NOMO-1 (cell line): ENCODE data around the gene AVPR1B.
"Not testable (repeated sequence)": the region's sequence is repeated elsewhere in the genome, so short reads cannot be mapped to it uniquely, and the experiment has no call there.

Experiments
- DNase-seq, 2 experiments: peaks; one replicate each; lab custom pipeline; 2025; ENCODE audit not compliant: unreplicated experiment in 2 of 2; lab: John Stamatoyannopoulos, UW

The AVPR1B gene

GRCh38 chr1:206087091-206087490, 30.1 kb downstream of the AVPR1B start:
- no peak for DNase-seq

- DNase-seq, result no peak
These were observed 33.4 kb downstream of the AVPR1B start for GRCh38 chr1:206083750-206084149.

GRCh38 chr1:206082831-206083695, 34.1 kb downstream of the AVPR1B start:
- peak; percentile 70 to 91 for DNase-seq

DNA sequence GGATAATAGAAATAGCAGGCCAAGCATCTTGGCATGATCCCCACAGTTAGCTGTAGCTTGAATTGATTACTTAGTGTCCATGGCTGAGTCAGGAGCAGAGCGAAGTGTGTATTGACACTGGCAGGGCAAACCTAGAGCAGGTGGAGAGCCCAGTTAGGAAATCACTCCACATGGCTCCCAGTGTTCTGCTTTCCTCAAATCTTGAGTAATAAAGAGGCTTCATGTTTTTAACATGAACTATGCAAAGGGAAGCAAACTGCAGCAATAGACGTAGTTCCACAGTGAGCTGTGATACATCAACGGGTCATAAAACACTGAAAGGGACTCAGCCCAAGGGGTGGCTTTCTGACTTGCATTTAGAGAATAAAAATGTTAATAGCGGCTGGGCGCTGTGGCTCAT, 35.3 kb downstream of the AVPR1B start:
- DNase-seq, result peak in 1 of 2 experiments; percentile 77

GRCh38 chr1:206080026-206080820, 37.0 kb downstream of the AVPR1B start:
- DNase-seq, result no peak

GRCh38 chr1:206079135-206079534, 38.1 kb downstream of the AVPR1B start:
- DNase-seq, result peak; percentile 25 to 89

GRCh38 chr1:206075786-206076755, 41.1 kb downstream of the AVPR1B start:
- no peak for DNase-seq

DNA sequence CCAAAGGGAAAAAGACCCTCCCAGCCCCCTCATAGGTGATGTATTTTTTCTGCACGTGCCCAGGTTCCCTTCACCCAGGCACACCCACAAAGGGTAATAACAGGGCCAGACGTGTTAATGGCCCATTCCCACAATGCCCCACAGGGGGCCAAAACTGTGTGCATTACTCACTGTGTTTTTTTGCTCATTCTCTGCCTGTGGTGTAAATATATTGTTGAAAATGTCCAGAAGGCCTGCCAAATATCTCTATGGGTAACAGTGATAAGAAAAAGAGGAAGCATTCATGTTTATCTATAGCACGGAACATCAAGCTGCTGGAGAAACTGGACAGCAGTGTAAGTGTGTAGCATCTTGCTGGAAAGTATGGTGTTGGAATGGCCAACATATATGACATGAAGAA, 42.3 kb downstream of the AVPR1B start:
- peak; percentile 43 to 67 for DNase-seq

GRCh38 chr1:206070627-206071304, 46.4 kb downstream of the AVPR1B start:
- DNase-seq, result no peak

DNA sequence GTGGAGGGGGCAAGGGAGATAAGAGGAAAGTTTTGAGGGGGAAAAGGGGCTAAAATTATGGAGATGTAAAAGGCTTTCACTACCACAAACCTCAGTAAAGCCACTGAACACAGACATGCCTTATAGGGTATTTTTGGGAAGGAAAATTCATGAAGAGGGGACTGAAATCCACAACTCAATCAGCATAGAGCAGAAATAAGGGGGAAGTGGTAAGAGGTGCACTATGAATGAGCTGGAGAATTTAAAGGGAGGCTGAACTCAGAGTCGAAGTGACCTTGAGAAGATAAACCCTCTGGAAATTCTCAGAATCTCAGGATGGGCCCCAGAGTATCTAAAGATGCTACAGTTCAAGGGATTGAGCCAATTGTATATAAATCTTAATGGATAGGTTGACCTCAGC, 48.9 kb downstream of the AVPR1B start:
- DNase-seq, result peak; percentile 30 to 38

GRCh38 chr1:206067486-206068227, 49.5 kb downstream of the AVPR1B start:
- DNase-seq, result peak in 1 of 2 experiments; percentile 44

DNA sequence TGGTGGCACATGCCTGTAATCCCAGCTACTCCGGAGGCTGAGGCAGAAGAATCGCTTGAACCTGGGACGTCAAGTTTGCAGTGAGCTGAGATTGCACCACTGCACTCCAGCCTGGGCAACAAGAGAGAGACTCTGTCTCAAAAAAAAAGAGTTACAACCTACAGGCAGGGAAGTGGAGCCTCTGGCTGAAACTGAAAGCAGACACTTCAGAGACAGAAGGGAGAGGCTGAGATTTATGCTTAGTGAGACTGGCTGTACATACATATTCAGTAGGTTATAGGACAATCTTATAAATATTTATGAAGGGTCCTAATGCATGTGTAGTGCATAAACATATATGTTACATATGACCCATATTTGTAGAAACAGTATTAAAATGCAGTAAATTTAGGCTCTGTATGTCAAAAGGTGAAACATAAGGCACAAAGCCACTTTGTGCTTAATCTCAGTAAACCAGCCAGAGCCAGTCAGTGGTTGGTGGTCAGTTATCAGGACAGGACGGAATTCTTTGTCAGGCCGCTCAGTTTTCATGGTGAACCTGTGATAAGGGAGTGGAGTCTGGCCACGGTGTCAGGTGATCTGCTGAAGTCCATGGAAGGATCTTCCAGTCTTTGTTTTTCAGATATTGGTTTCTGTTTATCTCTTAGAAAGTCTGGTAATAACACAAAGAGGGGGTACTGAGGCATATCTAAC, 50.6 kb downstream of the AVPR1B start:
- DNase-seq, result peak; percentile 55 to 72

- peak in 1 of 2 experiments; percentile 9 for DNase-seq
These were observed 51.5 kb downstream of the AVPR1B start for GRCh38 chr1:206065547-206066145.

- not testable (repeated sequence) for DNase-seq
These were observed 52.7 kb downstream of the AVPR1B start for GRCh38 chr1:206064501-206064900.

DNA sequence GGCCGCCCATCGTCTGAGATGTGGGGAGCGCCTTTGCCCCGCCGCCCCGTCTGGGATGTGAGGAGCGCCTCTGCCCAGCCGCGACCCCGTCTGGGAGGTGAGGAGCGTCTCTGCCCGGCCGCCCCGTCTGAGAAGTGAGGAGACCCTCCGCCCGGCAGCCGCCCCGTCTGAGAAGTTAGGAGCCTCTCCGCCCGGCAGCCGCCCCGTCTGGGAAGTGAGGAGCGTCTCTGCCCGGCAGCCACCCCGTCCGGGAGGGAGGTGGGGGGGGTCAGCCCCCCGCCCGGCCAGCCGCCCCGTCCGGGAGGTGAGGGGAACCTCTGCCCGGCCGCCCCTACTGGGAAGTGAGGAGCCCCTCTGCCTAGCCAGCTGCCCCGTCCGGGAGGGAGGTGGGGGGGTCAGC, 53.2 kb downstream of the AVPR1B start:
- not testable (repeated sequence) for DNase-seq

DNA sequence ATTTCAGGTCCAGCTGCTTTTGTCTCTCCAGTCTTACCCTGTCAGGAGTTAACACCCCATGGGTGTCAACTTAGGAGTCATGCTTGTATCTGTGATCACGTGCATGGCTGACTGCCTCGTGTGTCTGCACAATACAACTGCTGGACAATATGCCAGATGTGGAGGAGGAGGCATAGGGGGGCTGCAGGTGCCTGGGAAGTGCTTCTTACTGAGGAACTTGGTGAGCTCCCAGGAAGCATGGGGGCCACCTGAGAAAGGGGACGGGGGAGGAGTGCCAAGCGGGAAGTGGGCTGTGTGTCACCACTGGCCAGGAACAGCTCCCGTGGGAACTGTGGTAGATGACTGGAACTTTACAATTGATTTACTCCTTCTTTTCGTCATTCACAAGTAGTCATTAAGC, 54.7 kb downstream of the AVPR1B start:
- DNase-seq, result no peak

DNA sequence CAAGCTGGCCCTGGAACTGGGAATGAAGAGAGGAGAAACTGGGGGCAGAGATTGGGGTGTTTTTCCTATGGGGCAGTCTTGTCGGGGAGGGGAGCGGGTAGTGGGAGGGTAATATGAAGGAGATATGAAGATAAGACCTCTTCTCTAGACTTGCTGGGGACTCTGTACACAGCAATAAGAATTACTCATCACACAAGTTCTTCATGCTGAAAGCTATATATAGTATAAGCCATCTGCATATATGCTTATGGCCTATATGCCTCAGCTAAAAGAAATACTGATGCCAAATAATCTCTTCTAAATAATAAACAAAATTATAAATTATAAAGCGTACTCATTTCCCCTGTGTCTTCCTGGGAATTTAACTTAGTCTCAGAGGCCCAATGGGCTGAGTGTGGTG, 56.3 kb downstream of the AVPR1B start:
- no peak for DNase-seq
